Breast epithelium (tissue), 3 donors: Measurements from ENCODE around the gene SUMF1.

Experiments
- POLR2A ChIP-seq: fragments of 450-650 bp; IDR thresholded peaks from one replicate; pipeline ENCODE4 v1.6.1; 2016; ENCODE audit warnings: antibody characterized with exemption, mild to moderate bottlenecking, moderate library complexity
- TF ChIP-seq, protein P1 (sequence below), 3 donors: fragments of 450-650 bp; IDR thresholded peaks; one replicate each; pipeline ENCODE4 v1.5.1; 2016 to 2017; ENCODE audit warnings: antibody characterized with exemption in 3 of 3, mild to moderate bottlenecking in 3 of 3, moderate library complexity in 3 of 3

DNA sequence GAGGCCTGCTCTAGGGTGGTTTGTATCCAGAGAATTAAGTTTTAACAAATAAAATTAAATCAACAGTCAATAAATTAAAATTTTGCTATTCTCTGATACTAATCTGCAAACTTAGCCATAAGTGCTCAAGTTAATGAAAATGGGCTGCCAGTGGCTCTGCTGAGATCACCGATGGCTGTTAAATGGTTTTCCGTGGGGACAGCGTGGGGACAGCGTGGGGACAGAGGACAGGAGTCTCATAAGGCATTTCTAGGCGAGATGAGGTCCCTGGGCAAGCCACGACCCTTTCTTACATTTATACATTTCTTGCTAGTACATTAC lies 110.9 kb downstream of the SUMF1 start:
- TF ChIP-seq, protein P1, sequence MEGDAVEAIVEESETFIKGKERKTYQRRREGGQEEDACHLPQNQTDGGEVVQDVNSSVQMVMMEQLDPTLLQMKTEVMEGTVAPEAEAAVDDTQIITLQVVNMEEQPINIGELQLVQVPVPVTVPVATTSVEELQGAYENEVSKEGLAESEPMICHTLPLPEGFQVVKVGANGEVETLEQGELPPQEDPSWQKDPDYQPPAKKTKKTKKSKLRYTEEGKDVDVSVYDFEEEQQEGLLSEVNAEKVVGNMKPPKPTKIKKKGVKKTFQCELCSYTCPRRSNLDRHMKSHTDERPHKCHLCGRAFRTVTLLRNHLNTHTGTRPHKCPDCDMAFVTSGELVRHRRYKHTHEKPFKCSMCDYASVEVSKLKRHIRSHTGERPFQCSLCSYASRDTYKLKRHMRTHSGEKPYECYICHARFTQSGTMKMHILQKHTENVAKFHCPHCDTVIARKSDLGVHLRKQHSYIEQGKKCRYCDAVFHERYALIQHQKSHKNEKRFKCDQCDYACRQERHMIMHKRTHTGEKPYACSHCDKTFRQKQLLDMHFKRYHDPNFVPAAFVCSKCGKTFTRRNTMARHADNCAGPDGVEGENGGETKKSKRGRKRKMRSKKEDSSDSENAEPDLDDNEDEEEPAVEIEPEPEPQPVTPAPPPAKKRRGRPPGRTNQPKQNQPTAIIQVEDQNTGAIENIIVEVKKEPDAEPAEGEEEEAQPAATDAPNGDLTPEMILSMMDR (IDR thresholded peaks at IDR 0.05): no peak
- no peak for TF ChIP-seq POLR2A
